Fibroblast of skin of left quadriceps (primary cell): ENCODE data around the gene TCF19.
"Not testable (repeated sequence)": the region's sequence is repeated elsewhere in the genome, so short reads cannot be mapped to it uniquely, and the experiment has no call there.

Experiments used
- DNase-seq, 2 experiments: peaks; one replicate each; pipeline ENCODE4 v3.0.0-alpha.2; 2013; ENCODE audit warnings: low read depth in 2 of 2

The TCF19 gene

DNA sequence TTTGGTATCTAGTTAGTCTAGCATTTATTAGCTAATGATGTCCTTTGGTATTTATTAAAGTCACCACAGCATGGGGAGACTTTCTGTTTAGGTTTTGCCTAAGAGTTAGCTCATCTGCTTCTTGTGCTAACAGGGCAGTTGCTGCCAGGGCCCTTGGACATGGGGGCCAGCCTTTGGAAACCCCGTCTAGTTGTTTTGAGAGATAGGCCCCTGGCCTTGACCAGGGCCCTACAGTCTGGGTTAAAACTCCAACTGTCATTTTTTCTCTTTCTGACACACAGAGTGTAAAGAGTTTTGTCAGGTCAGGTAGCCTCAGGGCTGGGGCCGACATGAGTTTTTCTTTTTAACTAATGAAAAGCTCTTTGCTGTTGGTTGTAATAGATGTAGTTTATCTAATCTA lies 24.9 kb downstream of the TCF19 start:
- DNase-seq: not testable (repeated sequence)

DNA sequence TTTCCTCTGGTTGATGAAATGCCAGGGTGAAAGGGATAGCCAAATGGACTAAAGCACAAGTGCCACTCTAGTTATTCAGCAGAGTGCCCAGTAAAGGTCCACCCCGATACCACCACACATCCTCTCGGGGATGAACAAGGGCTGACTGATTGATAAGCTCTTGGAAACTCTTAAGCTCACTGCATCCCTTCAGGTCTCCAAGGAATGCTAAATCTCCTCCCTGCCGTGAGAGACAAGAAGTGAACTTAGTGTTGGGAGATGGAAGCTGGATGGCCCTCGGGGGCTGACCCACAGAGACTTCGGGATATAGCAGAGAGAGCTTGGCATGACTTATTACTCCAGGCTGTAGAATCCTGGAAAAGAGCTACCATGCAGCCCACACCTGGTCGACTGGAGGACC lies 25.5 kb downstream of the TCF19 start:
- DNase-seq: not testable (repeated sequence)

DNA sequence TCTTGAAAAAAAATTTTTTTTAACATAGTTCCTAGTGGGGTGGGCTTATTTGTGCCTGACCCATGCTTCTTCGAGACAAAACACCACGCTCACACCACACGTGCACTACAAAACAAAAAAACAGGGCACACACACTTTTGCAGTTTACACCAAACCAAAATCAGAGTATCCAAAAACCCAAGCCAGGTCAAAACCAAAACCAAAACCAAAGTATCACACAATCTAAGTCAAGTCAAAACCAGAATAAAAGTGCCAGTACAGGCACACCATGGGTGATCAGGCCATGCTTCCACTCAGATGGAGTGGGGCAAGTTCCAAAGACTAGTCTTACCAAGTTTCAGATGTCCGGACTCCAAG lies 27.3 kb downstream of the TCF19 start:
- DNase-seq: not testable (repeated sequence)

DNA sequence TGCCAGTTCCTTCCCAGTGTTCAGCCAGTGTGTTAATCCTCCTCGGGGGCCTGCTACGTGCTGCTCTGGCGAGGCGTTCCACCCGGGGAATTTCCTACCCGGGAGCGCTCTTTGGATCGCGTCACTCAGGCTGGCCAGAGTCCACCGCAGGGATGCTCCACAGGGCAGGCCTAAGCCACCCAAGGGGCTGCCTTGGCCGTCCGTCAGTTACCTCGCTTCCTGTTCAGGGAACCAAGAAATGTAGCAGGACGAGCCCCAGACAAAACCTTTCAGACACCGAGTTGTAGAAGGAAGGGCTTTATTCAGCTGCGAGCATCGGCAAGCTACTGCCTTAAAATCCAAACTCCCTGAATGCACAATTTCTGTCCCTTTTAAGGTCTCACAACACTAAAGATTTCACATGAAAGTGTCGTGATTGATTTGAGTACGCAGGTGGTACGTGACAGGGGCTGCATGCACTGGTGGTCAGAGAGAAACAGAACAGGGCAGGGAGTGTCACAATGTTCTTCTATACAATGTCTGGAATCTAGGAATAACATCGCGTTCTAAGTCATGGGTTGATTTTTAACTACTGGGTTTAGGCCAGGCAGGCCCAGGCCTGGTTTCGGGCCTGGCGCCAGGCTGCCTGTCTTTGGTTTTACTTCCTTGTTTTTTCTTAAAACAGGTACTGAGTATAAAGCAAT lies 27.8 kb downstream of the TCF19 start:
- DNase-seq: no peak

DNA sequence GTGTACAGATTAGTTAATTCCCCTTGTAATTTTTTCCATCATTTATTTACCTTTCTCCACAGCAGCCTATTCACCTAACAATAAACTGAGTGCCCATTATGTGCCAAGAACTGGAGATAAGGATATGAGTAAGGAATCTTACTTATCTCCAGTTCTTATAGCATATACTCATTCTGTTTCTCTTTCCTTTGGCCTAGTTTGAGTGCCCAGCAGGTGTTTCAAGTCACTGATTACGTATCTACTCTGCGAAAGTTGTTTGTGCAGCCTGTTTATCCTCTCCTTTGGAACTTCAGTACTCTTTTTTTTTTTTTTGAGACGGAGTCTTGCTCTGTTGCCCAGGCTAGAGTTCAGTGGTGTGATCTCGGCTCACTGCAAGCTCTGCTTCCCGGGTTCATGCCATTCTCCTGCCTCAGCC lies 29.4 kb downstream of the TCF19 start:
- DNase-seq: no peak

GRCh38 chr6:31189223-31189622 lies 30.8 kb downstream of the TCF19 start:
- DNase-seq: not testable (repeated sequence)

- DNase-seq: no peak
Observed at GRCh38 chr6:31190488-31190887, 32.1 kb downstream of the TCF19 start.

GRCh38 chr6:31192431-31193105 lies 34.2 kb downstream of the TCF19 start:
- peak; percentile 37 to 51 for DNase-seq

DNA sequence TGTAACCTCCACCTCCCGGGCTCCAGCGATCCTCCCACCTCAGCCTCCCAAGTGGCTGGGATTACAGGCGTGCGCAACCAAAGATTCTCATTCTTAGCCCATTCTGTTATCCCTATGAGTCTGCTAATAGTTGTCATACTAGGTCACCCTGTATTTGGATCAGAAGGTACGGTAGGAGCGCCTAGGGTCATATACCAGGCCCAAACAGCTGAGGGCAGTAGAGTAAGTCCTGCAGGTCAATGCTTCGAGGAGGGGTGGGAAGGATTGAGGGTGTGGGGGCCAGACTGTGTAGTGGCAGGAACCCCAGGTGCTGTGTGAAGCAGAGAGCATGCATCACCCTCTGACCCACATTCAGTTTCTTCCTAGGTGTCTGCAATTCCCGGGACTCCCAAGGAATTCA lies 34.8 kb downstream of the TCF19 start:
- no peak for DNase-seq

DNA sequence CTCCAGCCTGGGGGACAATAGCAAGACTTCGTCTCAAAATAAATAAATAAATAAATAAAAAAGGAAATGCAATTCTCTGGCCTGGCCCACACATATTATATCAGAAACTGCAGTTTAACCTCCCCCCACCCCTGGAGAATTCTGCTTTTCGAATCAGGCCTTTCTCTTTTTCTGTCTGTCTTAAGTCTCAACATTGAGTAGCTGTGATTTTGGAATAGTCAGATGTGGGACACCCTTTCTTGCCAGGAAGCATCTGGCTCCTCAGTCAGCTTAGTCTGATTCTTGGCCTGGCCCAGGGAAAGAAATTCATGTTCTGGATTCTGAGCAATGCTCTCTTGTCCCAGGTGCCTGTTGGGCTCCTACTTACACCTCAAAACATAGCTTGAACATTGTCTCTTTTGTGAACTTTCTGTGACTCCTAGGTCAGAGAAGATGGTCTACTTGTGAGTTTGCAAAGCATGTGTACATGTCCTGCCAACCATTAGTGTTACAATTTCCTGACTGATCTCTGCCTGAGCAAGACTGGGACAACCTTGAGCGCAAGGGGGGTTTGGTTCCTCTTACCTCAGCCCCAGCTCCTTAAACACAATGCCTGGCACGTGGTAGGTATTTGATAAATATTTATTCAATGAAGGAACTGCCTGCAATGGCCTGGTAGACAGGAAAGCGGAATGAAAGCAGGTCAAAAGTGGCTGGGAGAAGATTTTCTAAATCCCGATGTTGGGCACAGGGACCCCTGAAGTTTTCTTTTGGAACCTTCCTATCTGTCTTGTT lies 35.9 kb downstream of the TCF19 start:
- no peak for DNase-seq

DNA sequence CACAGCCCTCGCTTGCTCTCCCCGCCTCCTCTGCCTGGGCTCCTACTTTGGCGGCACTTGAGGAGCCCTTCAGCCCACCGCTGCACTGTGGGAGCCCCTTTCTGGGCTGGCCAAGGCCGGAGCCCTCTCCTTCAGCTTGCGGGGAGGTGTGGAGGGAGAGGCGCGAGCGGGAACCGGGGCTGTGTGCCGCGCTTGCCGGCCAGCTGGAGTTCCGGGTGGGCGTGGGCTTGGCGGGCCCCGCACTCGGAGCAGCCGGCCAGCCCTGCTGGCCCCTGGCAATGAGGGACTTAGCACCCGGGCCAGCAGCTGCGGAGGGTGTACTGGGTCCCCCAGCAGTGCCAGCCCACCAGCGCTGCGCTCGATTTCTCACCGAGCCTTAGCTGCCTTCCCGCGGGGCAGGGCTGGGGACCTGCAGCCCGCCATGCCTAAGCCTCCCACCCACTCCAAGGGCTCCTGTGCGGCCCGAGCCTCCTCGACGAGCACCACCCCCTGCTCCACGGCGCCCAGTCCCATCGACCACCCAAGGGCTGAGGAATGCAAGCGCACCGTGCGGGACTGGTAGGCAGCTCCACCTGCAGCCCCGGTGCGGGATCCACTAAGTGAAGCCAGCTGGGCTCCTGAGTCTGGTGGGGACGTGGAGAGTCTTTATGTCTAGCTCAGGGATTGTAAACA lies 37.1 kb downstream of the TCF19 start:
- not testable (repeated sequence) for DNase-seq

DNA sequence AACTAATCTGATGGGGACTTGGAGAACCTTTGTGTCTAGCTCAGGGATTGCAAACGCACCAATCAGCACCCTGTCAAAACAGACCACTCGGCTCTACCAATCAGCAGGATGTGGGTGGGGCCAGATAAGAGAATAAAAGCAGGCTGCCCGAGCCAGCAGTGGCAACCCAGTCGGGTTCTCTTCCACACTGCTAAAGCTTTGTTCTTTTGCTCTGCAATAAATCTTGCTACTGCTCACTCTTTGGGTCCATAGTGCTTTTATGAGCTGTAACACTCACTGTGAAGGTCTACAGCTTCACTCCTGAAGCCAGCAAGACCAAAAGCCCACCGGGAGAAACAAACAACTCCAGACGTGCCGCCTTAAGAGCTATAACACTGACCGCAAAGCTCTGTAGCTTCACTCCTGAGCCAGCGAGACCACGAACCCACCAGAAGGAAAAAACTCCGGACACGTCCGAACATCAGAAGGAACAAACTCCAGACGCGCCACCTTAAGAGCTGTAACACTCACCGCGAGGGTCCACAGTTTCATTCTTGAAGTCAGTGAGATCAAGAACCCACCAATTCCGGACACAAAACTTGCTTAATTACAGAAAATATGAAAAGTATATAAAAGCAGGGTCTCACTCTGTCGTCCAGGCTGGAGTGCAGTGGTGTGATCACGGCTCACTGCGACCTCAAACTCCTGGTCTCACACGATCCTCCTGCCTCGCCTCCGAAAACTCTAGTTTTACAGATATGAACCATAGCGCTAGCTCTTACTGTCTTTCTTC lies 38.0 kb downstream of the TCF19 start:
- DNase-seq: not testable (repeated sequence)

- peak in 1 of 2 experiments; percentile 18 for DNase-seq
Observed at GRCh38 chr6:31197559-31198305, 39.3 kb downstream of the TCF19 start.

- DNase-seq: not testable (repeated sequence)
Observed at GRCh38 chr6:31199105-31199452, 40.7 kb downstream of the TCF19 start.

DNA sequence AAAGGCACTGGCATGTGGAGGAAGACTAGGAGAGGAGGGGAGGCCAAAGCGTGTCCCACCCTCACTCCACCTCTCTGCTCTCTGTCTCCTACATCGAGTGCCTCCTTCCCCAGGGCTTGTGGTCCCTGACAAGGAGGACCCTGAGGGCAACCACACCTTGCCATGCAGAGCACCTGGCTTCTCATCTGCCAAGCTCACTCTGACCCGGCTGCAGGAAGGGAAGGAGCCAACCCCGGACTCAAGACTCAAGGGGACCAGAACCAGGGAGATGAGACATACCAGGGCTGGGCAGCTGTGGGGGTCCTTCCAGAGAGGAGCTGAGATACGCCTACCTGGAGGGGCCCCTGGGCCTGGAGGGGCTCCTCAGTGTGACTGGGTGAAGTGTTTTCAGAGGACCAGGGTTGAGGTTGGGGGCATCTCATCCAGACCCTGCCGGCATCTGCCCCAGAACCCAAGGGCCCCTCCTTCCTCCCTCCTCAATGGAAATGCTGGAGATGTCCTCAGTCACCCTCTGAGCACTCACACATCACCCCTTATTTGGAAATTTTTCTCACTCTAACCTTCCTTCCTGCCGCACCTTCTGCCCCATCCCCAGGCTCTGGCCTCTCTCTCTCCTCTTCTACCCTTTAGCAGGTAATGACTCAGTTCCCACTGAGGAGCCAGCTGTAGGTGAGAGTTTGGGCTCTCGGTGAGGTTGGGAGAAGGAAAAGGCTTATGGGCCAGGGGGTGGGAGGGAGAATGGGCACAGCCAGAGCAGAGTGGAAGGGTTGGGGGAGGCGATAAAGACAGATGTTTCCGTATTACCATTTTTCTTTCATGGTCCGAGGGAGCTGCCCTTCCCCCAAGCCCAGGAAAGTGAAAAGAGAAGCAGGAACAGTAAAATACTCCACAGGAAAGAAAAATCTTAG lies 44.1 kb downstream of the TCF19 start:
- no peak for DNase-seq

- peak in 1 of 2 experiments; percentile 19 for DNase-seq
Observed at GRCh38 chr6:31203345-31203979, 45.1 kb downstream of the TCF19 start.

- no peak for DNase-seq
Observed at GRCh38 chr6:31204751-31205145, 46.4 kb downstream of the TCF19 start.

GRCh38 chr6:31205638-31206037 lies 47.2 kb downstream of the TCF19 start:
- DNase-seq: no peak

GRCh38 chr6:31208506-31208905 lies 50.1 kb downstream of the TCF19 start:
- no peak for DNase-seq
